ENCODE results near the gene FAM107B.
"Not testable (repeated sequence)": the region's sequence is repeated elsewhere in the genome, so short reads cannot be mapped to it uniquely, and the experiment has no call there.

Gene FAM107B

DNA sequence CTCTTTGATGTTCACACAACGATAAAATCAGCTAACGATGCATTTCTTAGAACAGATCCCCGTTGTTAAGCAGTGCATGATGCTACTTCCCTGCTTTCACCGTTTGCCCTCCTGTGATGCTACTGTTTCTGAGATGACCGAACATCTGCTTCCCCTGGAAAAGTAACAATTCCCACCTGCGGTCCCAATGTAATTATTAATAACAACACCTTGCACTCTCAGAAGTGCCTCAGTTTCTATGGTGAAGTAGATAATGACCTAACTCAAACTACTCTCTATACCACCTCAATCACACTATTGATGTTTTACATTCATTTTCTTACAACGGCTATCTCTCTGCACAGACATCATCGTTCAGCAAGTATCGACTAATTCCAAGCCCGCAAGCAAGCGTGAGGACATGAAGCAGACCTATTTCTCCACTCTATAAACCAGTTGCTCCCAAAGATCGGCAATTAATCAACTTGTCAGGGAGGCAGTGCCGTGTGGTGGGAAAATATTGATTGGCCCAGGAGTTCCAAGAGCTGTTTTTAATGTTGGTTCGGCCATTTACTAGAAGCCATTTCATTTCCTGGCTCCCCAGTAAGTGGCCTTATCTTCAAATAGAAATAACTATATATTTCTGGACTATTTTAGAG is 42.7 kb downstream of the FAM107B start:
- no peak for DNase-seq (ENCODE audit: low read depth)
- Histone ChIP-seq H3K36me3 (ENCODE audit: control insufficient read depth, insufficient read depth, low read length, severe bottlenecking) (no peaks in the 10 kb centered on the region), H3K4me3 (ENCODE audit: low read length) (no peak overlapping the region), H3K9ac (ENCODE audit: low read length) (no peak overlapping the region), H3K4me1 (ENCODE audit: control insufficient read depth, insufficient read depth, low read length) (peaks cover 14% of the 10 kb centered on the region), H3K27me3 (replicated peaks; ENCODE audit: control insufficient read depth, insufficient read depth, low read length) (peaks cover 9% of the 10 kb centered on the region), H3K9me3 (ENCODE audit: control insufficient read depth, low read length) (peaks cover 6% of the 10 kb centered on the region)

DNA sequence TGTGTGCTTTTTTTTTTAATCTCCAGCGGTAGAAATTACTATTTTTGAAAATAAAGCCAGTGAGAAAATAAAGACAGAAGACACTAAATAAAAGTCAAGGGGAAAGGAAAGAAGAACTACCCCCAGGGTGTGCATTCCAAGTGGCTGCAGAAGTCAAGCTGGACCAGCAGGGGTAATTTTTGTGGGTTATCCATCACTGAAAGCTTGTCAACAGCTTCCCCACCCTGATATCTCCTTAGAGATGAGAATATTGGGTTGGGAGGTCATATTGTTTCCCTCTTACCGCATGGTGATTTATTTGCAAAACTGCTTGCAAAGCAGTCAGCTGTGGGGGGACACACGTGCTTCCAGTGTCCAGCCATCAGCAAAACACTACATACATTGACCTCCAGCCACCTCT is 46.4 kb downstream of the FAM107B start:
- Histone ChIP-seq H3K9ac (ENCODE audit: low read length) (no peak overlapping the region), H3K36me3 (ENCODE audit: control insufficient read depth, insufficient read depth, low read length, severe bottlenecking) (no peaks in the 10 kb centered on the region), H3K4me1 (ENCODE audit: control insufficient read depth, insufficient read depth, low read length) (no peaks in the 10 kb centered on the region), H3K27me3 (replicated peaks; ENCODE audit: control insufficient read depth, insufficient read depth, low read length) (peaks cover 33% of the 10 kb centered on the region), H3K4me3 (ENCODE audit: low read length) (no peak overlapping the region), H3K9me3 (ENCODE audit: control insufficient read depth, low read length) (peaks cover 6% of the 10 kb centered on the region)
- no peak for DNase-seq (ENCODE audit: low read depth)

DNA sequence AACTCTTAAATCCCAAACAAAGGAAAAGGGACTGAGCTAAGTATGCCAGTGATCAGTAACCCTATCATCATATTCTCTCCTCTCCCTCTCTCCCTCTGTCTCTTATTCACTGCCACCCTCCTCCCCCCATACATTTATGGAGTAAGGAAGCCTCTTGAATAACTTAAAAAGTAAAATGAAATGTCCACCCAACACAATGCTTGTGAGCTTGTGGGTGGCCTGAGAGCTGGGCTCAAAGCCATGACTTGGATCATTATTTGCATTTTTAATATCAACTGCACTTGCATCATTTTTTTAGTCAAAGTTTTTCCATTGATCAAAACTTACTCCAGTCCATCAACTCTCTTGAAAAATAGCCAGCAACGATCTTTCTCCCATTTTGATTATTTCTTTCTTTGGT is 46.8 kb downstream of the FAM107B start:
- Histone ChIP-seq H3K9ac (ENCODE audit: low read length) (no peak overlapping the region), H3K4me3 (ENCODE audit: low read length) (no peak overlapping the region), H3K27me3 (replicated peaks; ENCODE audit: control insufficient read depth, insufficient read depth, low read length) (peaks cover 37% of the 10 kb centered on the region), H3K9me3 (ENCODE audit: control insufficient read depth, low read length) (peaks cover 6% of the 10 kb centered on the region), H3K36me3 (ENCODE audit: control insufficient read depth, insufficient read depth, low read length, severe bottlenecking) (no peaks in the 10 kb centered on the region), H3K4me1 (ENCODE audit: control insufficient read depth, insufficient read depth, low read length) (no peaks in the 10 kb centered on the region)
- no peak for DNase-seq (ENCODE audit: low read depth)

DNA sequence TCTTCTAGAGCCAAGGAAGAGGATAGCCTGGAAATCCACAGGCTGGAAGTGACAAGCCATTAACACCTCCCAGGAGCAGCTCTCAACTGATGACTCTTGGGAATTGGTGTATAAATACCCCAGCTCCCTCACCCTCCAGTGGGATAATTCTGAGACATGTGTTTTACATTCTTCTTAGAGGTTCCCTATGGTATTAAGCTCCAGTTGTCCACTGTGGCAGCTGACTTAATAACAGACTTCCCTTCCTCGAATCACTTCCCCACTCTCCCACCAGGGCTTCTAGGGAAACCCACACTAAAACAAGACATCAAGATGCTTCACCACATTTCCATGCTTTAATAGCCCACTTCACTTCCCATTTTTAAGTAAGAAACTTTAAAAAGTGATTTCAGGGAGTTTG is 47.2 kb downstream of the FAM107B start:
- Histone ChIP-seq H3K4me3 (ENCODE audit: low read length) (no peak overlapping the region), H3K9ac (ENCODE audit: low read length) (no peak overlapping the region), H3K4me1 (ENCODE audit: control insufficient read depth, insufficient read depth, low read length) (no peaks in the 10 kb centered on the region), H3K27me3 (replicated peaks; ENCODE audit: control insufficient read depth, insufficient read depth, low read length) (peaks cover 37% of the 10 kb centered on the region), H3K36me3 (ENCODE audit: control insufficient read depth, insufficient read depth, low read length, severe bottlenecking) (no peaks in the 10 kb centered on the region), H3K9me3 (ENCODE audit: control insufficient read depth, low read length) (peaks cover 6% of the 10 kb centered on the region)
- no peak for DNase-seq (ENCODE audit: low read depth)

DNA sequence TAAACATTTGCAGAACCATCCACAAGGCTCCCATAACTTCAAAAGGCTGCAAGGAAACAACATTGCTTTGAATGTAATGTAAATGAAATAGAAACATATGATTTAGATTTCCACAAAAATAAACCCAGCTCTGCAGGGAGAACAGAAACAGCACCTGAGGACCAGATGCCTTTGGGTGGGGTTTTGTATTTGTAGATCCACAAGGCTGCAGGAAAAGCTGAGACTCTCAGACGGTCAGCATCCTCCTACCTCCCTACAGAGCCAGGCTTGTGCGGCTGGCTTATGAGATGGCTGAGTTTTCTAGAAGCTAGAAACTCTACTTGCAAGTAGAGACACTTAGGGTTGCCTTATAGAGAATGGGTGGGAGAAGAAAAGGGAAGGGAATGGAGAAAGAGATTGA is 49.8 kb downstream of the FAM107B start:
- no peak overlapping the region for H3K9ac ChIP-seq (ENCODE audit: low read length)
- H3K27me3 ChIP-seq (replicated peaks; ENCODE audit: control insufficient read depth, insufficient read depth, low read length) = peaks cover 37% of the 10 kb centered on the region
- no peaks in the 10 kb centered on the region for H3K4me1 ChIP-seq (ENCODE audit: control insufficient read depth, insufficient read depth, low read length)
- H3K36me3 ChIP-seq (ENCODE audit: control insufficient read depth, insufficient read depth, low read length, severe bottlenecking) = no peaks in the 10 kb centered on the region
- H3K9me3 ChIP-seq (ENCODE audit: control insufficient read depth, low read length) = peaks cover 6% of the 10 kb centered on the region
- H3K4me3 ChIP-seq (ENCODE audit: low read length) = no peak overlapping the region
- DNase-seq (ENCODE audit: low read depth) = no peak

DNA sequence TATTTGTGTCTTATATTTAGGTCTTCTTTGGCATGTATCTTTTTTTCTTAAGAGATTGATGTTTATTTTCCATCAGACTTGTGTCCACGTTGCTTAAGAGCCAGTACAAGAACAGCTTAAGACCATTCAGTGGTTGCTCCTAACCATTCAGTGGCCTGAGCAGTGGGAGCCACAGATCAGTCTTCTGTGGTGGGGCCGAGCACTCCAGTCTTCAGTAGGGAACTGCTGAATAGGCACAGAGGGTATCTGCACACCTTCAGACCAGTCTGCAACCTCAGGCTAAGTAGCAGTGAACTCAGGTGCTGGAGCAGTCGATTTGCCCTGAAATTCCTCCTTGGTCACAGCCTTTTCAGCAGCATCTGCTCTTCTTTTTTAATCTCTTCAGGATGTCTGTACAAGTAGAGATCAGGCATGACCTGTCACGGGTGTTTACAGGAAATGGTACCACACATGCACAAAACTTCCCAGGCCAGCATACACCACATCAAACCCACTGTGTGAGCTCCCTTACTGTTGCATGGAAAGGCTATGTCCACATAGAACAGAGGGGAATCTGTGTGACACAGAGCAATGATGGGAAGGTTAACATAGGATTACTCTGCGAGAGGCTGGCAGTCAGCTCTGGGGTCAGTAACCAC is 51.5 kb downstream of the FAM107B start:
- H3K9ac ChIP-seq (ENCODE audit: low read length) = no peak overlapping the region
- H3K36me3 ChIP-seq (ENCODE audit: control insufficient read depth, insufficient read depth, low read length, severe bottlenecking) = no peaks in the 10 kb centered on the region
- H3K4me3 ChIP-seq (ENCODE audit: low read length) = no peak overlapping the region
- DNase-seq (ENCODE audit: low read depth) = no peak
- peaks cover 41% of the 10 kb centered on the region for H3K27me3 ChIP-seq (replicated peaks; ENCODE audit: control insufficient read depth, insufficient read depth, low read length)
- H3K4me1 ChIP-seq (ENCODE audit: control insufficient read depth, insufficient read depth, low read length) = no peaks in the 10 kb centered on the region
- H3K9me3 ChIP-seq (ENCODE audit: control insufficient read depth, low read length) = peaks cover 6% of the 10 kb centered on the region

DNA sequence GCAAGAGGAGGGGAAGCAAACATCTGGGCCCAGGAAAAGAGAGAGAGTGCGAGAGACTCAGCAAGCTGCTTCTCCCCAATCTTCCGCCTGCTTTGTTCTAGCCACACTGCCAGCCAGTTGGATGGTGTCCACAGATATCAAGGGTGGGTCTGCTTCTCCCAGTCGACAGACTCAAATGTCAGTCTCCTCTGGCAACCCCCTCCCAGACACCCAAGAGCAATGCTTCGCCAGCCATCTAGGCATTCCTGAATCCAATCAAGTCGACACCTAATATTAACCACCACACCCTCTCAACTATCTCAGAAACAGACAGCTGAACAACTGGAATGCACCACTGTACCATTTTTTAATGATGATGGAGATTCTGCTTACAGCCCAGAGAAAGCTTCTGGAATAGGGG is 57.1 kb downstream of the FAM107B start:
- no peaks in the 10 kb centered on the region for H3K9me3 ChIP-seq (ENCODE audit: control insufficient read depth, low read length)
- H3K36me3 ChIP-seq (ENCODE audit: control insufficient read depth, insufficient read depth, low read length, severe bottlenecking) = no peaks in the 10 kb centered on the region
- H3K27me3 ChIP-seq (replicated peaks; ENCODE audit: control insufficient read depth, insufficient read depth, low read length) = peaks cover 8% of the 10 kb centered on the region
- H3K4me3 ChIP-seq (ENCODE audit: low read length) = no peak overlapping the region
- no peaks in the 10 kb centered on the region for H3K4me1 ChIP-seq (ENCODE audit: control insufficient read depth, insufficient read depth, low read length)
- DNase-seq (ENCODE audit: low read depth) = no peak
- no peak overlapping the region for H3K9ac ChIP-seq (ENCODE audit: low read length)

DNA sequence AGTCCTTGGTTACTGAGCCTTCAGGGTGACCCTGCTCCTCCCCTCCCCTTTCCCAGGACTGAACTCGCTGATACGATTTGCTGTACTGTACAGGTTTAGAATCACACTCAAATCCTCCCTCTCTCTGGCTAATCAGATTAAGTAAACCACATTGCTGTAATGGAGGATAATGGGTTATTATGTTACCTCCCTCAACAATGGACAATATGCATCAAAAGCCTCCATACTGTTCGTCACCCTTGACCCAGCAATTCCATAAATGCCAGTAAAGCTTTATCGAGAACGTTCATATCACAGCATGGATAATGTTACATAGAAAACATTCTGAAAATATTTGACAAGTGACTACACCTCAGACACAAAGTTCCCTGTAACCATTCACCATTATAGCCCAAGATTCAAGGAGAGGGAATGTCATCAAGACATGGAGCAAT is 61.7 kb downstream of the FAM107B start:
- H3K9me3 ChIP-seq (ENCODE audit: control insufficient read depth, low read length) = no peaks in the 10 kb centered on the region
- no peaks in the 10 kb centered on the region for H3K36me3 ChIP-seq (ENCODE audit: control insufficient read depth, insufficient read depth, low read length, severe bottlenecking)
- H3K4me3 ChIP-seq (ENCODE audit: low read length) = no peak overlapping the region
- H3K4me1 ChIP-seq (ENCODE audit: control insufficient read depth, insufficient read depth, low read length) = no peaks in the 10 kb centered on the region
- H3K27me3 ChIP-seq (replicated peaks; ENCODE audit: control insufficient read depth, insufficient read depth, low read length) = peaks cover 4% of the 10 kb centered on the region
- peak; percentile 67 for DNase-seq (ENCODE audit: low read depth)
- no peak overlapping the region for H3K9ac ChIP-seq (ENCODE audit: low read length)

DNA sequence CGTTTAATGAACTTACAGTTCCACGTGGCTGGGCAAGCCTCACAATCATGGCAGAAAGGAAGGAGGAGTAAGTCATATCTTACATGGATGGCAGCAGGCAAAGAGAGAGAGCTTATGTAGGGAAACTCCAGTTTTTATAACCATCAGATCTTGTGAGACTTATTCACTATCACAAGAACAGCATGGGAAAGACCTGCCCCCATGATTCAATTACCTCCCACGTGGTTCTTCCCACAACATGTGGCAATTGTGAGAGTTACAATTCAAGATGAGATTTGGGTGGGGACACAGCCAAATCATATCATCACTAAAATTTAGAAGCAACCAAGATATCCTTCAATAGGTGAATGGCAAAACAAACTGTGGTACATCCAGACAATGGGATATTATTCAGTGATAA is 65.4 kb downstream of the FAM107B start:
- H3K9ac ChIP-seq (ENCODE audit: low read length); H3K4me3 ChIP-seq (ENCODE audit: low read length); H3K9me3 ChIP-seq (ENCODE audit: control insufficient read depth, low read length); H3K4me1 ChIP-seq (ENCODE audit: control insufficient read depth, insufficient read depth, low read length); H3K36me3 ChIP-seq (ENCODE audit: control insufficient read depth, insufficient read depth, low read length, severe bottlenecking); H3K27me3 ChIP-seq (replicated peaks; ENCODE audit: control insufficient read depth, insufficient read depth, low read length); DNase-seq (ENCODE audit: low read depth): not testable (repeated sequence)

DNA sequence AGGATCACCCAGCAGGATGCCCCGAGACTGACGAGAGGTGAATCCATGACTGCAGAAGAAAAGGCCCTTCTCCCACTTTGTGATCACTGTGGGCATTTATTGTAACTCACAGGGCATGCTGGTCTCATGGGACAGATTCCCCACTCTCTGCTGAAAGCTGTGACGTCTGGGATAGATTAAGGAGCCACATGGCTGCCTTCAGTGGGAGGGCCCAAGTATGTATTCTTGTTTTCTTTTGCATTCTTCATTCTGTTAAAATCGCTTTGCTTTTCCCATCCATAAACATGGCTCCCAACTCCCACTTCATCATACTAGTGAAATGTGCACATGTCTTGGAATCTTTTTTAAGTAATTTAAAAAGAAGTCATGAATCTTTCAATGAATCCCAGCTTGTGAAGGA is 67.2 kb downstream of the FAM107B start:
- Histone ChIP-seq H3K4me3 (ENCODE audit: low read length) (no peak overlapping the region), H3K9ac (ENCODE audit: low read length) (no peak overlapping the region), H3K9me3 (ENCODE audit: control insufficient read depth, low read length) (no peaks in the 10 kb centered on the region), H3K4me1 (ENCODE audit: control insufficient read depth, insufficient read depth, low read length) (peaks cover 16% of the 10 kb centered on the region), H3K27me3 (replicated peaks; ENCODE audit: control insufficient read depth, insufficient read depth, low read length) (no peaks in the 10 kb centered on the region), H3K36me3 (ENCODE audit: control insufficient read depth, insufficient read depth, low read length, severe bottlenecking) (no peaks in the 10 kb centered on the region)
- DNase-seq (ENCODE audit: low read depth) = peak; percentile 64

DNA sequence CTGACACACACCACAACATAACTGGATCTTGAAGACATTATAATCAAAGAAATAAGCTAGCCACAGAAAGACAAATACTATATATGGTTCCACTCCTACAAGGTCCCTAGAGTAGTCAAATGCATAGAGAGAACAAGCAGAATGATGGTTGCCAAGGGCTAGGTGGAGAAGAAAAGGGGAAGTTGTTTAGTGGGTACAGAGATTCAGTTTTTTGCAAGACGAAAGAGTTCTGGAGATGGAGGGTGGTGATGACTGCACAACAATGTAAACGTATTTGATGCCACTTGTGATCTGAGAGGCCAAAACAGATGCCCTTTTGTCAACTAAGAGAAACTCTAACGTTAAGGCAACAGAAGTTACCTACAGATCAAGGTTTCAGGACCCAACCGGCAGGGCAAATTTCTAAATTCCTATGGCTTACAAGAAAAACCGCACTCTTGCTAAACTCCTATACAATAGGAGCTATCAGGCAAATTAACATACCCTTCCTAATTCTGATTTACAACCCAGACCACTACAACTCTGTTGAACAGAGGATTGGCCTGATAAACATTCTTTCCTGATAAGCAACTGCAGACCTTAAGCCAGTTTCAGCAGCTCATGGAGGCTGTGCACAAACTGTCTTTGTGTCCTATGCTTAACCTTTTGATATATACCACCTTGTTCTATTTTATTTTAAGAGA is 69.0 kb downstream of the FAM107B start:
- no peaks in the 10 kb centered on the region for H3K9me3 ChIP-seq (ENCODE audit: control insufficient read depth, low read length)
- H3K4me3 ChIP-seq (ENCODE audit: low read length) = no peak overlapping the region

More for the DNA sequence above, 69.0 kb downstream of the FAM107B start:
- DNase-seq (ENCODE audit: low read depth) = no peak
- H3K9ac ChIP-seq (ENCODE audit: low read length) = no peak overlapping the region
- peaks cover 18% of the 10 kb centered on the region for H3K4me1 ChIP-seq (ENCODE audit: control insufficient read depth, insufficient read depth, low read length)
- H3K36me3 ChIP-seq (ENCODE audit: control insufficient read depth, insufficient read depth, low read length, severe bottlenecking) = no peaks in the 10 kb centered on the region
- H3K27me3 ChIP-seq (replicated peaks; ENCODE audit: control insufficient read depth, insufficient read depth, low read length) = no peaks in the 10 kb centered on the region

All from adipocyte (in vitro differentiated cells).